HFFc6 (cell line): ENCODE measurements around the gene KAT5. TPM values are rescaled to one million over a fixed set of nuclear protein-coding genes. Genes with fewer than 3 reads are reported as not detected.
A peak's percentile ranks its signal among the peaks of the same experiment; 100 is the strongest.
"Not testable (repeated sequence)": the region's sequence is repeated elsewhere in the genome, so short reads cannot be mapped to it uniquely, and the experiment has no call there.

Experiments used
- DNase-seq: peaks from one replicate; pipeline ENCODE4 v3.0.0-alpha.2; 2018
- H3K27ac Mint-ChIP-seq: 2 replicates; pipeline ENCODE4 v1.8.0; 2020; ENCODE audit warnings: mild to moderate bottlenecking, mixed read lengths
- H3K27me3 Mint-ChIP-seq: 2 replicates; pipeline ENCODE4 v1.8.0; 2021; ENCODE audit warnings: mild to moderate bottlenecking, moderate library complexity, mixed read lengths; ENCODE audit not compliant: insufficient read depth
- H3K36me3 Mint-ChIP-seq: 2 replicates; pipeline ENCODE4 v1.8.0; 2021; ENCODE audit warnings: low read depth, mixed read lengths
- H3K4me1 Mint-ChIP-seq: 2 replicates; pipeline ENCODE4 v1.8.0; 2020; ENCODE audit warnings: low read depth, mixed read lengths
- H3K4me3 Mint-ChIP-seq: 2 replicates; pipeline ENCODE4 v1.8.0; 2020; ENCODE audit warnings: mild to moderate bottlenecking, moderate library complexity, mixed read lengths
- H3K9me3 Mint-ChIP-seq: 2 replicates; pipeline ENCODE4 v1.8.0; 2020; ENCODE audit warnings: mild to moderate bottlenecking, mixed read lengths
- total RNA-seq, 6 experiments: library from RNA; stranded (reverse); fragmentation: NEBNext Ultra II Directional; extraction: Animal tissue kit (Norgen Biotek cat#: 25700); gene quantifications; 2 replicates in 1 of 6; 3 replicates in 5 of 6; pipeline ENCODE4 v1.2.3, GENCODE V29; 2021
- TF ChIP-seq, protein P1 (sequence below): fragments of 200-600 bp; sonication (generic); IDR thresholded peaks from 2 replicates; pipeline ENCODE4 v1.5.0; 2021; ENCODE audit warnings: antibody characterized with exemption, mild to moderate bottlenecking

KAT5 gene
- total RNA-seq, 6 experiments from 2014 or later, result 36.5 to 42.6 (median 38.9) TPM

DNA sequence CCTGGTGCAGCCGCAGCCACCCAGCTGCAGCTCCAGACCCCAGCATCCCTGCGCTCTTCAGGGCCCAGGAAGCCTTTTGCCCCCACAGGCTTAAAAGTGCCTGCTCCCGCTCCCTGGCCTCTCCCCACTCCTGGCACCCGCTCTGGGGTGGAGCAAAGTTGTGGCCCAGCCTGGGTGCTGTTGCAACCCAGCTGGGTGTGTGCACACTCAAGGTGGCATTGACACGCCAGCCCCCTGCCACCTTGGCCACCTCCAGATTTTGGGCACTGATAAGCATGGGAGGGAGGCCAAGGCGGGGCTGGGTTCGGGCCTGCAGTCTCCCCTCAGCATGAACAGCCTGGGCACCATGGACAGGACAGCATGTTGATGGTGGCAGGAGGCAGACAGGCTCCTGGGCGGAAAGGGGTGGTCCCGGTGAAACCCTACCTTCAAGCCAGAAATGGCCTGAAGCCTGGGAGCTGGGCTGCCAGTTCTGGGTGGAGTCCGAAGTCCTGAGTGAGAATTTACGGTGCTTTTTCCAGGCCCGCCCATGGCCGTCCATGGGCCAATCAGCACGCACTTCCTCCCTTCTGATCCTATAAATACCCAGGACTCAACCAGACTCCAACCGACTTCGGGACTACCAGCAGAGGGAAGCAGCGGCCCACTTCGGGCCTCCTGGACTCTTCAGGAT, 32.1 kb downstream of the KAT5 start:
- Mint-ChIP-seq H3K36me3 (no peaks in the 10 kb centered on the region), H3K27ac (no peak overlapping the region), H3K27me3 (peaks cover 25% of the 10 kb centered on the region), H3K4me3 (no peak overlapping the region), H3K9me3 (no peaks in the 10 kb centered on the region; the same call in 1 of the 2 replicates), H3K4me1 (no peaks in the 10 kb centered on the region)
- DNase-seq, result no peak
- TF ChIP-seq, protein P1, sequence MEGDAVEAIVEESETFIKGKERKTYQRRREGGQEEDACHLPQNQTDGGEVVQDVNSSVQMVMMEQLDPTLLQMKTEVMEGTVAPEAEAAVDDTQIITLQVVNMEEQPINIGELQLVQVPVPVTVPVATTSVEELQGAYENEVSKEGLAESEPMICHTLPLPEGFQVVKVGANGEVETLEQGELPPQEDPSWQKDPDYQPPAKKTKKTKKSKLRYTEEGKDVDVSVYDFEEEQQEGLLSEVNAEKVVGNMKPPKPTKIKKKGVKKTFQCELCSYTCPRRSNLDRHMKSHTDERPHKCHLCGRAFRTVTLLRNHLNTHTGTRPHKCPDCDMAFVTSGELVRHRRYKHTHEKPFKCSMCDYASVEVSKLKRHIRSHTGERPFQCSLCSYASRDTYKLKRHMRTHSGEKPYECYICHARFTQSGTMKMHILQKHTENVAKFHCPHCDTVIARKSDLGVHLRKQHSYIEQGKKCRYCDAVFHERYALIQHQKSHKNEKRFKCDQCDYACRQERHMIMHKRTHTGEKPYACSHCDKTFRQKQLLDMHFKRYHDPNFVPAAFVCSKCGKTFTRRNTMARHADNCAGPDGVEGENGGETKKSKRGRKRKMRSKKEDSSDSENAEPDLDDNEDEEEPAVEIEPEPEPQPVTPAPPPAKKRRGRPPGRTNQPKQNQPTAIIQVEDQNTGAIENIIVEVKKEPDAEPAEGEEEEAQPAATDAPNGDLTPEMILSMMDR, result peak; percentile 50

DNA sequence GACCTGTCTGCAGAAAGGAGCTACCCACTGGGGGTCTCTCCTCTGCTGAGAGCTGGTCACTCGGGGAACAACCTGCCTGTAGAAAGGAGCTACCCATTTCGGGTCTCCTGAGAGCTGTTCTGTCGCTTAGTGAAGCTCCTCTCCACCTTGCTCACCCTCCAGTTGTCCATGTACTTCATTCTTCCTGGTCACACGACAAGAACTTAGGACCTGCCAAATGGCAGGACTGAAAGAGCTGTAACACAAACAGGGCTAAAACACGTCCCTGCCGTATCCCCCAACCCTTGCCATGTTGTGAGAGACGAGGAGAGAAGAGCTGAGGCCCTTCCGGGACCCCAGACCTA, 32.6 kb downstream of the KAT5 start:
- TF ChIP-seq, protein P1, result no peak
- no peaks in the 10 kb centered on the region; the same call in 1 of the 2 replicates for H3K9me3 Mint-ChIP-seq
- H3K27ac Mint-ChIP-seq, result no peak overlapping the region
- no peaks in the 10 kb centered on the region for H3K36me3 Mint-ChIP-seq
- H3K4me1 Mint-ChIP-seq, result no peaks in the 10 kb centered on the region
- DNase-seq, result no peak
- no peak overlapping the region for H3K4me3 Mint-ChIP-seq
- H3K27me3 Mint-ChIP-seq, result peaks cover 29% of the 10 kb centered on the region

DNA sequence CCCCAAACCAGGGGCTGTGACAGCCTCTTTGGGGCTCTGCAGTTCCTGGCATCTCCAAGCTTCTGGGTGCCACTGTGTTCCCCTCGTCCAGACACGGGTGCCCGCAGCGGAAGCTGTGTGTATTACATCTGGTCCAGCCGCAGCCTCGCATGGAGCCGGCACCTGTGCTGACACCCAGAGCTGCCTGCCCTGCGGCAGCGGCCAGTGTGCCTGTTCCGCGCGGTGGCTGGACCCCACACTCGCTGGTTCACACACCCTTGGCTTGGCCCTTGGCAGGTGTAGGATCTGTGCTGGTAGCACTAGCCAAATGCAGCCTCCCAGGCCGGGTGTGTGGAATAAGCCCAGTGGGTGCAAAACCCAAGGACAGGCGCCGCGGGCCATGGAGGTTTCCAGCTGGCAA, 33.0 kb downstream of the KAT5 start:
- Mint-ChIP-seq H3K4me1 (no peaks in the 10 kb centered on the region), H3K4me3 (no peak overlapping the region), H3K36me3 (no peaks in the 10 kb centered on the region), H3K9me3 (no peaks in the 10 kb centered on the region; the same call in 1 of the 2 replicates), H3K27ac (no peak overlapping the region), H3K27me3 (peaks cover 26% of the 10 kb centered on the region)
- DNase-seq, result no peak
- TF ChIP-seq, protein P1, result no peak

DNA sequence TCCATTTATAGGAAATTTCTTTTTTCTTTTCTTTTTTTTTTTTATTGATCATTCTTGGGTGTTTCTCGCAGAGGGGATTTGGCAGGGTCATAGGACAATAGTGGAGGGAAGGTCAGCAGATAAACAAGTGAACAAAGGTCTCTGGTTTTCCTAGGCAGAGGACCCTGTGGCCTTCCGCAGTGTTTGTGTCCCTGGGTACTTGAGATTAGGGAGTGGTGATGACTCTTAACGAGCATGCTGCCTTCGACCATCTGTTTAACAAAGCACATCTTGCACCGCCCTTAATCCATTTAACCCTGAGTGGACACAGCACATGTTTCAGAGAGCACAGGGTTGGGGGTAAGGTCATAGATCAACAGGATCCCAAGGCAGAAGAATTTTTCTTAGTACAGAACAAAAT, 50.1 kb downstream of the KAT5 start:
- H3K4me1 Mint-ChIP-seq, H3K9me3 Mint-ChIP-seq, H3K27ac Mint-ChIP-seq, H3K4me3 Mint-ChIP-seq, DNase-seq, H3K27me3 Mint-ChIP-seq, H3K36me3 Mint-ChIP-seq: not testable (repeated sequence)

DNA sequence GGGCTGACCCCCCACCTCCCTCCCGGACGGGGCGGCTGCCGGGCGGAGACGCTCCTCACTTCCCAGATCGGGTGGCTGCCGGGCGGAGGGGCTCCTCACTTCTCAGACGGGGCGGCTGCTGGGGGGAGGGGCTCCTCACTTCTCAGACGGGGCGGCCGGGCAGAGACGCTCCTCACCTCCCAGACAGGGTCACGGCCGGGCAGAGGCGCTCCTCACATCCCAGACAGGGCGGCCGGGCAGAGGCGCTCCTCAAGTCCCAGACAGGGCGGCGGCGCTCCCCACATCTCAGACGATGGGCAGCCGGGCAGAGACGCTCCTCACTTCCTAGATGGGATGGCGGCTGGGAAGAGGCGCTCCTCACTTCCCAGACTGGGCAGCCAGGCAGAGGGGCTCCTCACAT, 50.8 kb downstream of the KAT5 start:
- DNase-seq, H3K36me3 Mint-ChIP-seq, H3K4me3 Mint-ChIP-seq, H3K4me1 Mint-ChIP-seq, H3K9me3 Mint-ChIP-seq, H3K27me3 Mint-ChIP-seq, H3K27ac Mint-ChIP-seq: not testable (repeated sequence)

DNA sequence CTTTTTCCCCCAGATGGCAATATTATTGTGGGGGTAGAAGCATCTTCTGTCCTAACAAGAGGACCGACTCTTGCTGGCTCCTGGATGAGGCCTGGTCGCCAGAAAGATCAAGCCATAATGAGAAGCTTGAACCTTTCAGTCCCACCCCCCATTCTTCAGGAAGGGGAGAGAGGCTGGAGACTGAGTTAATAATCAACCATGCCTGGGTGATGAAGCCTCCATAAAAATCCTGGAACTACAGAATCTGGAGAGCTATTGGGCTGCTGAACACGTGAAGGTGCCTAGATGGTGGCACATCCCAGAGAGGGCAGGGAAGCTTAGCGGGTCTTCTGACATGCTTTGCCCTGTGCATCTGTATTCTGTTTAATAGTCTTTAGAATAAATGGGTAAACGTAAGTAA, 52.4 kb downstream of the KAT5 start:
- H3K27me3 Mint-ChIP-seq, result no peaks in the 10 kb centered on the region
- H3K27ac Mint-ChIP-seq, result no peak overlapping the region
- no peak overlapping the region for H3K4me3 Mint-ChIP-seq
- peaks cover 2% of the 10 kb centered on the region for H3K4me1 Mint-ChIP-seq
- no peak for DNase-seq
- TF ChIP-seq, protein P1, result no peak
- no peaks in the 10 kb centered on the region for H3K9me3 Mint-ChIP-seq
- peaks cover 2% of the 10 kb centered on the region; the same call in 1 of the 2 replicates for H3K36me3 Mint-ChIP-seq
